Stimulated activated CD4-positive, alpha-beta T cell treated with anti-CD3 and anti-CD28 coated beads, Interleukin-15, amount 100 ng/mL, for 24 hours (primary cell): ENCODE data around the gene NTN4.
"Not testable (repeated sequence)": the region's sequence is repeated elsewhere in the genome, so short reads cannot be mapped to it uniquely, and the experiment has no call there.

Experiments used
- DNase-seq: peaks from one replicate; pipeline ENCODE4 v3.0.0-alpha.2; 2020

NTN4 gene

GRCh38 chr12:95621725-95622124 is 168.8 kb downstream of the NTN4 start:
- DNase-seq, result no peak

GRCh38 chr12:95620171-95620570 is 170.4 kb downstream of the NTN4 start:
- no peak for DNase-seq

GRCh38 chr12:95616470-95616869 is 174.1 kb downstream of the NTN4 start:
- DNase-seq, result not testable (repeated sequence)

- DNase-seq, result no peak
Measured at GRCh38 chr12:95615749-95616148, 174.8 kb downstream of the NTN4 start.

GRCh38 chr12:95614390-95614982 is 176.1 kb downstream of the NTN4 start:
- DNase-seq, result no peak

- no peak for DNase-seq
Measured at GRCh38 chr12:95613021-95613420, 177.5 kb downstream of the NTN4 start.

- no peak for DNase-seq
Measured at GRCh38 chr12:95611676-95612309, 178.8 kb downstream of the NTN4 start.

GRCh38 chr12:95608252-95609033 is 182.1 kb downstream of the NTN4 start:
- no peak for DNase-seq
